IPS-15b (cell line): ENCODE data around the gene PRPF8.
A peak's percentile ranks its signal among the peaks of the same experiment; 100 is the strongest.
"Not testable (repeated sequence)": the region's sequence is repeated elsewhere in the genome, so short reads cannot be mapped to it uniquely, and the experiment has no call there.

ENCODE experiments used
- H3K27me3 ChIP-seq: one replicate; pipeline ENCODE4 v1.6.1; 2013; ENCODE audit warnings: low read length; ENCODE audit not compliant: control insufficient read depth, insufficient read depth
- H3K36me3 ChIP-seq: one replicate; pipeline ENCODE4 v1.6.1; 2013; ENCODE audit warnings: low read length; ENCODE audit not compliant: control insufficient read depth, insufficient read depth
- H3K4me1 ChIP-seq: one replicate; pipeline ENCODE4 v1.6.1; 2013; ENCODE audit warnings: mild to moderate bottlenecking, low read length; ENCODE audit not compliant: control insufficient read depth, insufficient read depth
- H3K4me3 ChIP-seq: one replicate; pipeline ENCODE4 v1.5.1; 2013; ENCODE audit warnings: low read depth, low read length
- H3K9ac ChIP-seq: one replicate; pipeline ENCODE4 v1.6.1; 2013; ENCODE audit warnings: low read depth, mild to moderate bottlenecking, low read length
- H3K9me3 ChIP-seq: one replicate; pipeline ENCODE4 v1.6.1; 2013; ENCODE audit warnings: mild to moderate bottlenecking, low read length; ENCODE audit not compliant: control insufficient read depth, insufficient read depth

The PRPF8 gene

DNA sequence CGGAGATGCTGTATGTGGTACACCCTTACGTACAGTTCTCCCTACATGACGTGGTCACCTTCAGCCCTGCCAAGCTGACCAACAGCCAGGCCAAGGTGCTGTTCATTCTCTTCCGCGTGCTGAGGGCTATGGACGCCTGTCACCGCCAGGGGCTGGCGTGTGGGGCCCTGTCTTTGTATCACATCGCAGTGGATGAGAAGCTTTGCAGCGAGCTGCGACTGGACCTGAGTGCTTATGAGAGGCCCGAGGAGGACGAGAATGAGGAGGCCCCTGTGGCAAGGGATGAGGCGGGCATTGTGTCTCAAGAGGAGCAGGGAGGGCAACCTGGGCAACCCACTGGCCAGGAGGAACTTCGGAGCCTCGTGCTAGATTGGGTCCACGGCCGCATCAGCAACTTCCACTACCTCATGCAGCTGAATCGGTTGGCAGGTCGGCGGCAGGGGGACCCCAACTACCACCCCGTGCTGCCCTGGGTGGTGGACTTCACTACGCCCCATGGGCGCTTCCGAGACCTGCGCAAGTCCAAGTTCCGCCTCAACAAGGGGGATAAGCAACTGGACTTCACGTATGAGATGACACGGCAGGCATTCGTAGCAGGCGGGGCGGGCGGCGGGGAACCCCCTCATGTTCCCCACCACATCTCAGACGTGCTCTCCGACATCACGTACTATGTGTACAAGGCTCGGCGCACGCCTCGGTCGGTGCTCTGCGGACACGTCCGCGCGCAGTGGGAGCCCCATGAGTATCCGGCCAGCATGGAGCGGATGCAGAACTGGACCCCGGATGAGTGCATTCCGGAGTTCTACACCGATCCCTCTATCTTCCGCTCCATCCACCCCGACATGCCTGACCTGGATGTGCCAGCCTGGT is 41.2 kb upstream of the PRPF8 start:
- H3K9ac ChIP-seq = no peak overlapping the region
- H3K36me3 ChIP-seq = peaks cover 5% of the 10 kb centered on the region
- no peaks in the 10 kb centered on the region for H3K4me1 ChIP-seq
- H3K4me3 ChIP-seq = peak overlapping the region; percentile 55
- no peaks in the 10 kb centered on the region for H3K27me3 ChIP-seq
- no peaks in the 10 kb centered on the region for H3K9me3 ChIP-seq

DNA sequence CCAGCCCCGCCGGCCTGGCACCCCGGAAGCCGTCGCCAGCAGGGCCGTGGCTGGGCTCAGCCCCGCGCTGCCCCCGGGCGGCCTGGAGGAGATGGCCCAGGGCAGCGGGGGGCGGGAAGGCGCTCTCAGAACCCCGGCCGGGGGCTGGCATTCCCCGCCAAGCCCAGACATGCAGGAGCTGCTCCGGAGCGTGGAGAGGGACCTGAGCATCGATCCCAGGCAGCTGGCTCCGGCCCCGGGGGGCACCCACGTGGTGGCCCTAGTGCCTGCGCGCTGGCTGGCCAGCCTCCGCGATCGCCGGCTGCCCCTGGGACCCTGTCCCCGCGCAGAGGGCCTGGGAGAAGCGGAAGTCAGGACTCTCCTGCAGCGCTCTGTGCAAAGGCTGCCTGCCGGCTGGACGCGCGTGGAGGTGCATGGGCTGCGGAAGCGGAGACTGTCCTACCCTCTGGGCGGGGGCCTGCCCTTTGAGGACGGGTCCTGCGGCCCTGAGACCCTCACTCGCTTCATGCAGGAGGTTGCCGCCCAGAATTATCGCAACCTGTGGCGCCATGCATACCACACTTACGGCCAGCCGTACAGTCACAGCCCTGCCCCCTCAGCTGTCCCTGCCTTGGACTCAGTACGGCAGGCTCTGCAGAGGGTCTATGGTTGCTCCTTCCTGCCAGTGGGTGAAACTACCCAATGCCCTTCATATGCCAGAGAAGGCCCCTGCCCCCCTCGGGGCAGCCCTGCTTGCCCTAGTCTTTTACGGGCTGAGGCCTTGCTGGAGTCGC is 40.4 kb upstream of the PRPF8 start:
- Histone ChIP-seq H3K9ac (peak overlapping the region; percentile 54), H3K36me3 (peaks cover 5% of the 10 kb centered on the region), H3K4me1 (no peaks in the 10 kb centered on the region), H3K27me3 (no peaks in the 10 kb centered on the region), H3K9me3 (no peaks in the 10 kb centered on the region), H3K4me3 (peak overlapping the region; percentile 55)

DNA sequence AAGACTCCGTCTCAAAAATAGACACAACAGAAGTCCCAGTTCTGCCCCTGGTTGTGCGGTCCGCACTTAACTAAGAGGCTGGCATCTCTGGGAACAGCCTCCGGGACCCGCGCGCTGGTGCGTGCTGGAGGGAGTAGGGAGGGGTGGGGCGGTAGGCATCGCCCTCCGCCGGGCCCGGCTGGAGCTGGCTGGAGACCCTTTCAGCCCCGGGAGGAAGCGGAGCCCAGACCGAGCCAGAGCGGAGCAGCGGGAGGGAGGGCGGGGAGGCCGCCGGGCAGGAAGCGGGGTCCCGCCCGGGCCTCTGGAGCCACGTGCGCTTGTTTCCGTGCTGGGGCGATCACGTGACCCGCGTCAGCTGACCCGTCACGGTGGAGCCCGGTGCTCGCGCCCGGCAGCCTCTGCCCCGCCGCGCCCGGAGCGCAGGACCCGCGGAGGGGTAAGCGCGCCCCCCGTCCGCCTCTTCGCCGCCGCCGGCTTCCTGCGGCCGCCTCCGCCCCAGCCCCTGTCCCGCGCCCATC is 39.7 kb upstream of the PRPF8 start, which contains the start of gene WDR81:
Gene WDR81, plus strand, starts transcription at position 354 of the 518 bp plus-strand sequence. CDS start 256 bp downstream, outside the sequence.
- peak within 1 kb of the TSS; percentile 55 for H3K4me3 ChIP-seq
- H3K4me1 ChIP-seq = no peaks in the 10 kb centered on the region
- peak within 1 kb of the TSS; percentile 54 for H3K9ac ChIP-seq
- H3K36me3 ChIP-seq = peaks cover 5% of the 10 kb centered on the region
- H3K9me3 ChIP-seq = no peaks in the 10 kb centered on the region
- no peaks in the 10 kb centered on the region for H3K27me3 ChIP-seq

DNA sequence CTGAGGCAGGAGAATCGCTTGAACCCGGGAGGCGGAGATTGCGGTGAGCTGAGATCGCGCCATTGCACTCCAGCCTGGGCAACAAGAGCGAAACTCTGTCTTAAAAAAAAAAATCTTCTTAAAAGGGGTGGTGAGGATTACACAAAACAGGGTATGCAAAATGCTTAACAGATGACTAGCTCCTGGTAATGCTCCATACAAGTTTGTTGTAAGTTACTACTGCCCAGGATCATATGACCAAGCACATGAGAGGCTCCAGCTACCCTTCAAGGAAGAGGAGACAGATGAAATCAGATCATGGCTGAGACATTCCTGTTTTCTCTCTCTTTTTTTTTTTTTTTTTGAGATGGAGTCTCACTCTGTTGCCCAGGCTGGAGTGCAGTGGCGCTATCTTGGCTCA is 37.4 kb upstream of the PRPF8 start:
- H3K4me1 ChIP-seq, H3K9ac ChIP-seq, H3K27me3 ChIP-seq, H3K9me3 ChIP-seq, H3K4me3 ChIP-seq, H3K36me3 ChIP-seq: not testable (repeated sequence)

DNA sequence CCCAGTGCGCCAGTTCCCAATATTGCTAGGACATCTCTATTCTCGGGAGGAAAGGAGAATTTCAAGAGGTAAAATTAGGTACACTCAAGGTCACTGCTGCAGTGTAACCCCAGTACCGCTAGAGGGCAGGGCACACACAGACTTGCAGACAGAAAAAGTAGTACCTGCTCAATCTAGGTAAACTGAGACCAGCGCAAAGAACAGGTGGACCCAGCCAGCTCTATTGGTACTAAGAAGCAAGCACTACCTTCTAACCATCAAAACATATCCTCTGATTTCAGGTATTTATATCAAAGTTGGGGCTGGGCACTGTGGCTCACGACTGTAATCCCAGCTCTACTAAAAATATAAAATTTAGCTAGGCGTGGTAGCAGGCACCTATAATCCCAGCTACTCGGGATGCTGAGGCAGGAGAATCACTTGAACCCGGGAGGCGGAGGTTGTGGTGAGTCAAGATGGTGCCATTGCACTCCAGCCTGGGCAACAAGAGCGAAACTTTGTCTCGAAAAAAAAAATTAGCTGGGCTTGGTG is 36.3 kb upstream of the PRPF8 start:
- Histone ChIP-seq H3K4me1 (peaks cover 2% of the 10 kb centered on the region), H3K9me3 (no peaks in the 10 kb centered on the region), H3K36me3 (no peaks in the 10 kb centered on the region), H3K4me3 (no peak overlapping the region), H3K27me3 (no peaks in the 10 kb centered on the region), H3K9ac (no peak overlapping the region)

DNA sequence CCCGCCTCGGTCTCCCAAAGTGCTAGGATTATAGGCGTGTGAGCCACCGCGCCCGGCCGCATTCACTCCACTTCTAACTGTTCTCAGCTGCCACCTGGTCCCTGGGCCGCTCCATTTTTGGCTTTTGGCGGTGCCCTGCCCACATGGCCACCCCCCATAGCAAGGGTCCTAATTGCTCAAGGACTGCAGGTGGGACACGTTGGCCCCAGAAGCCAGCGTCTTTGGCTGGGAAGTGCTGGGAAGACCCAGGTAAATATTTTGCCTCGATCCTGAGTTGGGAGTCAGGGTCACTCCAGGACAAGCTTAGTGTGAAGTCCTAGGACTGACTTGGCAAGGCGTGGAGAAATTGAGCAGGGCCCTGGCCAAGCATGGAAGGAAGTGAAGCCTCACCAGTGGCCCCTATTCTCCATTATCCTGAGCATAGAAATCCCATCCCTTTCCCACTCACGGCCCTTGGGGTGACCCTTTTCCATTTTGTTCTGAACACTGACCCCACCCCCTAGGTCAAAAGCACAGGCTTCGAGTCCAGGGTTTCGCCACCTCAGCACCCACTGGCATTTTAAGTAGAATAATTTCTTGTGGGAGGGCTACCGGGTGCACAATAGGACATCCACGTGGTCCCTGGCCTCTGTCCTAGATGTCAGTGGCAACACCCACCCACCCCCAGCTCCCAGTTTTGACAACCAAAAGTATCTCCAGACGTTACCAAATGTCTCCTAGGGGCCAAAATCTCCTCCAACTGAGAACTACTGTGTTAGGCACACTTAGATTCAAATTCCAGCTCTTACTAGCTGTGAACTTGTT is 33.9 kb upstream of the PRPF8 start:
- Histone ChIP-seq H3K36me3 (no peaks in the 10 kb centered on the region), H3K9ac (no peak overlapping the region), H3K4me3 (no peak overlapping the region), H3K4me1 (peaks cover 4% of the 10 kb centered on the region), H3K9me3 (no peaks in the 10 kb centered on the region), H3K27me3 (no peaks in the 10 kb centered on the region)

DNA sequence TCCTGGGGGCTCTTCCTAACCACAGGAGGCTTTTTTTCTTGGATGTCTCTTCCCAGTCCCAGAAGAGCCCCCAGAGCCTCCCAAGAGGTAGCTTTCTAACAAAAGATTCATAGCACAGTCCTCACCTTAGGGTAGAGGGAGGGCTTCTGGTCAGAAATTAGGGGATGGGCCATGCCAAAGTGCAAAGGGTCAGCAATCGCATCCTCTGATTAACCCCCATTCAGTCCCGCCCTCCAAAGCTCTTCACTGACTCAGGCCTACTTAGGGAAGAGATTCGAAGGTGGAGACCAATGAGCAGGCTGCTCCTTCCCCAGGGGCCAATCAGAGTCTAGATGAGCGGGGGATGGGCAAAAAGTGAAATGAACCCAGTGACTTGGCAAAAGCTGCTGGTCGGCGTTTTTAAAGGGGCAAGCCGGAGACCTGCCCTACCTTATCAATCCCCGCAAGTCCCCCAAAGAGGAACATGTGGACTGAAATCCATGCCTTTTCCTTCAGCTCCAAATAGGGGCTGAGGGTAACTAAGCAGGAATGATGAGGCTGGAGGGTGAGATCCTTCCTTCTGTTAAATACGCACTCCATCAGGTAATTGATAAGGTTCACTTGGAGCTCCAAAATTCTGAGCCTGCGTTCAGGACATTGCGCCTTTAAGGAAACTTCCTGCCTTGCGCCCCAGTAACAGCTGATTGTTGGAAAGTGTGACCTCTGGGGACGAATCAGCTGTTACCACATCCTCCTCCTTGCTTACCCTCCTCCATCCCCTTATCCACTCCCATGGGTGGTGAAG is 32.4 kb upstream of the PRPF8 start:
- Histone ChIP-seq H3K9ac (peak overlapping the region; percentile 97), H3K4me3 (peak overlapping the region; percentile 89), H3K4me1 (peaks cover 8% of the 10 kb centered on the region), H3K27me3 (no peaks in the 10 kb centered on the region), H3K36me3 (peaks cover 14% of the 10 kb centered on the region), H3K9me3 (no peaks in the 10 kb centered on the region)

DNA sequence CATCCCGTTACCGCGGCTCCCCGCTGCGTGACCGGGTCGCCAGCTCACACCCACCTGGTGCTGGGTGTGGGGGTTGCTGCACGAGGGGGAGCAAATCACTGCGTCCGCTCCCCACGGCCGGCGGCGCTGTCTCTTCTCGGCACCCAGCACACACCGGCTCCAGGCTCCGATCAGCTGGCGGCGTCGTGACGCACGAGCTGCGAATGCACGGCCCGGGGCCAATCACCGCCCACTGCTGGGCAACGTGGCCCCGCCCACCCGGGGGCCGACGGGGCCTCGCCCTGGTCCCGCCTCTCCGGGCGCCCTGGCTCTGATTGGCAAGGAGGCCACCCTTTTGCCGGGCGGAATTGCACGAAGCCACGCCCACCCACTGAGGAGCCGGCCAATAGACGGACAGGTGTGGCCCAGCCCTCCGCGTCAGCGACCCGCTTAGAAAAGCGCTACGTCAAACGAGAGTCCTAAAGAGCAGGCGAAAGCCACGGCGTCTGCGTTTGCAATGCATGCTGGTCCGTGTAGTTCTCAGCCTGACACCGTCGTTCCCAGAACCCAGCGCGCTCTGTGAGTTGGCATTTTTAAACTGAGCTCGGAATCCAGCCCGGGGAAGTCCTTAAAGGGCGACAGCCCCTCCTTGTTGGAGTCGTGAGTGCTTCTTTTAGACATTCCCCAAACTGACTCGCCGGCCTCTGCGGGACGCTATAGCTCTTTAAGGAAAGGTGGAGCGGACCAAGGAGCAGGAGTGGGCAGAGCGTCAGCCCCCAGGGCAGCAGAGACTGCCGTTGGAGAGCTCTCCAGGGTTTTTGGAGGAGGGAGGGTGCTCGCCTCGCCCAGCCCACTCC is 31.6 kb upstream of the PRPF8 start:
- Histone ChIP-seq H3K4me3 (peak overlapping the region; percentile 89), H3K4me1 (peaks cover 8% of the 10 kb centered on the region), H3K27me3 (no peaks in the 10 kb centered on the region), H3K9me3 (no peaks in the 10 kb centered on the region), H3K36me3 (peaks cover 16% of the 10 kb centered on the region), H3K9ac (peak overlapping the region; percentile 97)

DNA sequence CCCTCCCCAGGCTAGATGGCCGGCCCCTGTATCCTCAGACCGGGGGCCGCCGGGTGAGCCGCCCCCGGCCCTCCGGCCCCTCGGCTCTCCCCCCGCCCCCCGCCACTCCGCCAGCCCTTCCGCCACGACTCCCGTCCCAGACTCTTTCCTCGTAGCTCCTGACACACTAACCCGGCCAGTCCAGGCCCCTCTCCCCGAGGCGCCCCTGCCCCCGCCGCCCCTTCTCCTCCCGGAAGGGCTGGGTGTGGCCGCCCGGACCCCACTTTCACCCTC is 31.1 kb upstream of the PRPF8 start:
- Histone ChIP-seq H3K9ac (no peak overlapping the region), H3K9me3 (no peaks in the 10 kb centered on the region), H3K27me3 (no peaks in the 10 kb centered on the region), H3K36me3 (peaks cover 16% of the 10 kb centered on the region), H3K4me1 (peaks cover 8% of the 10 kb centered on the region), H3K4me3 (peak overlapping the region; percentile 84)

DNA sequence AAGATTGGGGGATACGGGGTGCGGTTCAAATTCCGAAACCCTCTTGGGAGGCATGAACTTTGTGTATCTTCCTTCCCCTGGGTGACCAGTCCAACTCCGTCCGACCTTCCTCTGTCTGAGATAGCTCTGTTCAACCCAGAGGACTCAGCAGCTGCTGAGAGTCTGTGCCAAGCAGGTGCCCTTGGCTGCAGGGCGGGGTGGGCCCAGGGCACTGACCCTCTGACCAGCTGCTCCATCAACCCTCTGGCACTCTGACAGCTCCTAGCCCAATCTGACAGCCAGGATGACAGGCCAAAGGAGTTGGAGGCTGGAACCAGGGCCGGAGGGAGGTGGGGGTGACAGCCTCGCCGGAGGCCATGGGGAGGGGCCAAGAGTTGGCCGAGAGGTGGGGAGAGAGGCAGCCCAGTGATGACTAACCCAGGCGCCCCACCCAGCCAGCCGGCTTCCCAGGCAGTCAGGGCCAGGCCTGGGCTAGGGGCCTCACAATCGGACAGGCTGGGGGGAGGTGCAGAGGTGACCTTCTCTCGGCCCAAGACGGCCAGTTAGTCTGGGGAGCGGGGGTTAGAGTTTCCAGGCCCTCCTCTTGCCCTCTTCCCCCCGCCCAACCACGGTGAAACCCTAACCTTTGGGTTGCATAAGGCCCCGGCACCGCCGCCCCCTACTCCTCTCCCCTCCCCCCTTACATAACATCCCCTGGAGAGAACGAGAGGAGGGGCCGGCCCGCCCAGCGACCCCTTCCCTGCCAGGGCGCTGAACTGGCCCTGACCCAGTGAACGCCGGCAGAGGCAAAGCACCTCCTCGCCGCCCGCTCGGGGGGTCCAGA is 30.5 kb upstream of the PRPF8 start:
- Histone ChIP-seq H3K4me3 (peak overlapping the region; percentile 84), H3K27me3 (no peaks in the 10 kb centered on the region), H3K9me3 (no peaks in the 10 kb centered on the region), H3K4me1 (peaks cover 8% of the 10 kb centered on the region), H3K9ac (no peak overlapping the region), H3K36me3 (peaks cover 16% of the 10 kb centered on the region)
